CD4-positive, alpha-beta T cell treated with Interleukin-4 for 4 hours (primary cell): ENCODE measurements around the gene TTLL9.
"Not testable (repeated sequence)": the region's sequence is repeated elsewhere in the genome, so short reads cannot be mapped to it uniquely, and the experiment has no call there.

Experiments used
- DNase-seq: peaks from one replicate; pipeline ENCODE4 v3.0.0-alpha.2; 2020

TTLL9 gene

GRCh38 chr20:31921480-31921879, 51.0 kb downstream of the TTLL9 start:
- not testable (repeated sequence) for DNase-seq

- no peak for DNase-seq
Observed at GRCh38 chr20:31922181-31922580, 51.7 kb downstream of the TTLL9 start.

GRCh38 chr20:31922588-31922987, 52.2 kb downstream of the TTLL9 start:
- DNase-seq, result no peak

- DNase-seq, result no peak
Observed at GRCh38 chr20:31923388-31924331, 53.2 kb downstream of the TTLL9 start.

GRCh38 chr20:31924561-31924960, 54.1 kb downstream of the TTLL9 start:
- DNase-seq, result no peak

- DNase-seq, result no peak
Observed at GRCh38 chr20:31925631-31926030, 55.2 kb downstream of the TTLL9 start.

GRCh38 chr20:31926493-31926892, 56.1 kb downstream of the TTLL9 start:
- DNase-seq, result no peak

- no peak for DNase-seq
Observed at GRCh38 chr20:31927627-31928159, 57.3 kb downstream of the TTLL9 start.

GRCh38 chr20:31929631-31930030, 59.2 kb downstream of the TTLL9 start:
- not testable (repeated sequence) for DNase-seq

- DNase-seq, result no peak
Observed at GRCh38 chr20:31930779-31931178, 60.3 kb downstream of the TTLL9 start.

- no peak for DNase-seq
Observed at GRCh38 chr20:31933698-31934097, 63.3 kb downstream of the TTLL9 start.

GRCh38 chr20:31934491-31934890, 64.1 kb downstream of the TTLL9 start:
- DNase-seq, result no peak

GRCh38 chr20:31934968-31935764, 64.7 kb downstream of the TTLL9 start:
- DNase-seq, result no peak

- DNase-seq, result no peak
Observed at GRCh38 chr20:31936420-31936819, 66.0 kb downstream of the TTLL9 start.

- no peak for DNase-seq
Observed at GRCh38 chr20:31937820-31938219, 67.4 kb downstream of the TTLL9 start.

- DNase-seq, result no peak
Observed at GRCh38 chr20:31939661-31940060, 69.2 kb downstream of the TTLL9 start.

GRCh38 chr20:31943052-31943471, 72.6 kb downstream of the TTLL9 start:
- DNase-seq, result no peak

- no peak for DNase-seq
Observed at GRCh38 chr20:31945319-31945718, 74.9 kb downstream of the TTLL9 start.

- no peak for DNase-seq
Observed at GRCh38 chr20:31945785-31946184, 75.4 kb downstream of the TTLL9 start.

GRCh38 chr20:31948008-31948407, 77.6 kb downstream of the TTLL9 start:
- no peak for DNase-seq

GRCh38 chr20:31949877-31950646, 79.6 kb downstream of the TTLL9 start:
- DNase-seq, result no peak

- no peak for DNase-seq
Observed at GRCh38 chr20:31951203-31951529, 80.7 kb downstream of the TTLL9 start.
